Neural progenitor cell (in vitro differentiated cells): ENCODE measurements around the gene MACROD1. TPM values are rescaled to one million over a fixed set of nuclear protein-coding genes. Genes with fewer than 3 reads are reported as not detected.

Experiments
- DNase-seq: peaks from one replicate; pipeline ENCODE4 v3.0.0-alpha.2; 2016; ENCODE audit warnings: low spot score
- H2AFZ ChIP-seq: fragments of 200-600 bp; sonication (generic); replicated peaks from 2 replicates; pipeline ENCODE4 v1.6.1; 2016; ENCODE audit warnings: antibody characterized with exemption
- H3F3A ChIP-seq: fragments of 200-600 bp; sonication (generic); 2 replicates; pipeline ENCODE4 v1.6.1; 2016; ENCODE audit warnings: antibody characterized with exemption, low read depth
- H3K27ac ChIP-seq: fragments of 200-600 bp; sonication (generic); 2 replicates; pipeline ENCODE4 v1.5.1; 2016; ENCODE audit warnings: mild to moderate bottlenecking
- H3K27me3 ChIP-seq: fragments of 200-600 bp; sonication (generic); 2 replicates; pipeline ENCODE4 v1.6.1; 2016; ENCODE audit warnings: mild to moderate bottlenecking, moderate library complexity
- H3K36me3 ChIP-seq: fragments of 200-600 bp; sonication (generic); 2 replicates; pipeline ENCODE4 v1.5.1; 2016
- H3K4me1 ChIP-seq: fragments of 200-600 bp; sonication (generic); 2 replicates; pipeline ENCODE4 v1.6.1; 2016; ENCODE audit warnings: mixed run types
- H3K4me2 ChIP-seq: fragments of 200-600 bp; sonication (generic); 2 replicates; pipeline ENCODE4 v1.6.1; 2016
- H3K4me3 ChIP-seq: fragments of 200-600 bp; sonication (generic); 2 replicates; pipeline ENCODE4 v1.5.1; 2016
- H3K79me2 ChIP-seq: fragments of 200-600 bp; sonication (generic); 2 replicates; pipeline ENCODE4 v1.6.1; 2016; ENCODE audit warnings: low read depth
- H3K9ac ChIP-seq: fragments of 200-600 bp; sonication (generic); 2 replicates; pipeline ENCODE4 v1.6.1; 2016
- H3K9me3 ChIP-seq: fragments of 200-600 bp; sonication (generic); 2 replicates; pipeline ENCODE4 v1.5.1; 2016; ENCODE audit warnings: low read depth
- H4K20me1 ChIP-seq: fragments of 200-600 bp; sonication (generic); 2 replicates; pipeline ENCODE4 v1.6.1; 2016; ENCODE audit warnings: low read depth
- H3K27ac Mint-ChIP-seq: 3 replicates; pipeline ENCODE4 v1.8.0; 2021; ENCODE audit warnings: mixed read lengths
- H3K27me3 Mint-ChIP-seq: 2 replicates; pipeline ENCODE4 v1.8.0; 2022; ENCODE audit warnings: low read depth, mild to moderate bottlenecking, inconsistent platforms, moderate library complexity, mixed read lengths; ENCODE audit not compliant: insufficient read depth
- H3K36me3 Mint-ChIP-seq: 3 replicates; pipeline ENCODE4 v1.8.0; 2021; ENCODE audit warnings: mixed read lengths
- H3K4me1 Mint-ChIP-seq: 3 replicates; pipeline ENCODE4 v1.8.0; 2021; ENCODE audit warnings: mixed read lengths
- H3K4me3 Mint-ChIP-seq: 3 replicates; pipeline ENCODE4 v1.8.0; 2021; ENCODE audit warnings: mild to moderate bottlenecking, moderate library complexity, mixed read lengths
- H3K9me3 Mint-ChIP-seq: 3 replicates; pipeline ENCODE4 v1.8.0; 2020; ENCODE audit warnings: mixed read lengths
- EZH2 ChIP-seq: fragments of 200-600 bp; sonication (generic); IDR thresholded peaks from 2 replicates; pipeline ENCODE4 v1.6.1; 2017; ENCODE audit warnings: antibody characterized with exemption, mild to moderate bottlenecking, moderate library complexity
- EZH2phosphoT487 ChIP-seq: fragments of 200-600 bp; sonication (generic); IDR thresholded peaks from 2 replicates; pipeline ENCODE4 v1.6.1; 2017; ENCODE audit warnings: antibody characterized with exemption
- total RNA-seq: library from RNA; depleted of rRNA; stranded (reverse); fragments of >200 nt; gene quantifications from 2 replicates; pipeline ENCODE4 v1.2.3, GENCODE V29; 2015; ENCODE audit warnings: low replicate concordance
- TF ChIP-seq, protein P1 (sequence below): fragments of 200-600 bp; sonication (generic); IDR thresholded peaks from 2 replicates; pipeline ENCODE4 v1.5.1; 2017; ENCODE audit warnings: antibody characterized with exemption, mild to moderate bottlenecking

Gene MACROD1
- total RNA-seq, 1 donor from 2014 or later: 11.9 TPM

DNA sequence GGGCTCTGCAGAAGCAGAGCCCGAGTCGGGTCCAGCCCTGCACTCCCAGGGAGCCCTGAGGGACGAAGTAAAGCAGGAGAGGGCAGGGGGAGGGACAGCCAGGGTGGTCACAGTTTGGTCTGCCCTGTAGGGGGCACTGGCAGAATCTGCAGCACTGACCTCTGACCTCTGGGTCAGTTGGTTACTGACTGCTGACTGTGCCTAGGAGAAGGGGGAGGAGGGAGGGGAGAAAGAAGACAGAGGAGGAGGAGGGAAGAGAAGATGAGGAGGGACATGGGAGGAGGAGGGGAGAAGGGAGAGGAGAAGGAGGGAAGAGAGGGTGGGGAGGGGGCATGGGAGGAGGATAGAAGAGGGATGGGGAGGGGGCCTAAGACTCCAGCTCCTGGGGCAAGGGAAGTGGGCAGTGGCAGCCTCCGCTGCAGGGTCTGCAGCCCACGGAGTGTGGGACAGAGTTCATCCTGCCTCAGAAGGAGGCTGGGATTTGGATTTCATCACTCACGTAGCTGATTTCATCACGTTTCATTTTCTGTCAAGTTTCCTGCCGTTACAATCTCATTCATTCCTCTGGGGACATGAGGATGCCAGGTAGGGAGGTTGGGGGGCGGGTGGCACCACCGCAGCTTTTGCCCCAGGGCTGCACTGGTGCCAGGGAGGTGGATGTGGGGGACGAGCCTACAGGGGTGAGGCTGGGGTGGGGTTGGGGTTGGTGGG is 75.0 kb downstream of the MACROD1 start:
- peaks cover 66% of the 10 kb centered on the region for H3K4me1 ChIP-seq
- H3K79me2 ChIP-seq: no peaks in the 10 kb centered on the region
- no peaks in the 10 kb centered on the region for H3K36me3 ChIP-seq
- Mint-ChIP-seq H3K27ac (peak overlapping the region; percentile 60), H3K4me1 (peaks cover 77% of the 10 kb centered on the region), H3K36me3 (no peaks in the 10 kb centered on the region), H3K4me3 (no peak overlapping the region), H3K9me3 (peaks cover 2% of the 10 kb centered on the region), H3K27me3 (peaks cover 26% of the 10 kb centered on the region)
- H3K4me2 ChIP-seq: peak overlapping the region; percentile 38
- H3K9me3 ChIP-seq: no peaks in the 10 kb centered on the region
- H4K20me1 ChIP-seq: peaks cover 40% of the 10 kb centered on the region
- H3K9ac ChIP-seq: no peak overlapping the region
- peaks cover 38% of the 10 kb centered on the region for H3F3A ChIP-seq
- H3K4me3 ChIP-seq: no peak overlapping the region
- TF ChIP-seq, protein P1, sequence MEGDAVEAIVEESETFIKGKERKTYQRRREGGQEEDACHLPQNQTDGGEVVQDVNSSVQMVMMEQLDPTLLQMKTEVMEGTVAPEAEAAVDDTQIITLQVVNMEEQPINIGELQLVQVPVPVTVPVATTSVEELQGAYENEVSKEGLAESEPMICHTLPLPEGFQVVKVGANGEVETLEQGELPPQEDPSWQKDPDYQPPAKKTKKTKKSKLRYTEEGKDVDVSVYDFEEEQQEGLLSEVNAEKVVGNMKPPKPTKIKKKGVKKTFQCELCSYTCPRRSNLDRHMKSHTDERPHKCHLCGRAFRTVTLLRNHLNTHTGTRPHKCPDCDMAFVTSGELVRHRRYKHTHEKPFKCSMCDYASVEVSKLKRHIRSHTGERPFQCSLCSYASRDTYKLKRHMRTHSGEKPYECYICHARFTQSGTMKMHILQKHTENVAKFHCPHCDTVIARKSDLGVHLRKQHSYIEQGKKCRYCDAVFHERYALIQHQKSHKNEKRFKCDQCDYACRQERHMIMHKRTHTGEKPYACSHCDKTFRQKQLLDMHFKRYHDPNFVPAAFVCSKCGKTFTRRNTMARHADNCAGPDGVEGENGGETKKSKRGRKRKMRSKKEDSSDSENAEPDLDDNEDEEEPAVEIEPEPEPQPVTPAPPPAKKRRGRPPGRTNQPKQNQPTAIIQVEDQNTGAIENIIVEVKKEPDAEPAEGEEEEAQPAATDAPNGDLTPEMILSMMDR: peak; percentile 51
- TF ChIP-seq EZH2: no peak
- peak; percentile 64 for DNase-seq
- H2AFZ ChIP-seq: no peak overlapping the region
- H3K27me3 ChIP-seq: no peaks in the 10 kb centered on the region
- no peak overlapping the region for H3K27ac ChIP-seq

DNA sequence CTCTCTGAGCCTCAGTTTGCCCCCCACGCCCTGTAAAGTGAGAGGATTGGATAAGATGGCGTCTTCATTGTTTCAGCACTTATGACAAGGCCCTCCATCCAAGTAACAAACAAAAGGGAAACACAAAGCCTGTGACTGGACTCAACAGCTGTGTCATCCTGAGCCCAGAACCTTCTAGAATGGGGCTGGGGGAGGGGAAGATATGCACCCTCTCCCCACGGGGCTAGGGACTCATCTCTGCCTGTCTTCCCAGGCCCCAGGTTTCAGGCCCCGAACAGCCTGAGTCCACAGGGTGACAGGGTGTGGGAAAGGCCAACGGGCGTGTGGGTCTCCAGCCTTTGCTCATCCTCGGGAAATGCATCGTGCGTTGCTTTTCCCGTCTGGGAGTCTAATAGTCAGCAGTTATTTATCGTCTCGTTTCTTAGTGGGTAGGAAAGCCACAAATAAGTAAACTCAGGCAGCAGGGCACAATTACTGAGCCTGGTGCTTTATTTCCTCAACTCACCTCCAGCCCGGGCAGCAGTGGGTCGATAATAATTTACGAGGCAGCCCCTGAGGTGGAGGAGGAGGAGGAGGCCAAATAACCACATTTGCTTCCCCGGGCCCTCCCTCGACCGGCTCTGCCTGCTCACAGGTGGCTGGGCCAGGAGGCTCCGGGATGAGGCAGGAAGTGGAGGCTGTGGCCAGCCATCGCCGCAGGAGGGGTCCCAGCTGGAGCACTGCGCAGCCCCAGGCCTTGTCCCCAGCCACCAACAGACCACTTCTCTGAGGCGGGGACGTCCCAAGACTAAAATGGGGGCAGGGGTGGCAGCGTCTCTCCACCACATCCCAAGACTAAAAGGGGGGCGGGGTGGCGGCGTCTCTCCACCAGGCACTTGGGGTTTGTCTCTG is 75.8 kb downstream of the MACROD1 start:
- TF ChIP-seq EZH2phosphoT487 (no peak), EZH2 (no peak)
- TF ChIP-seq, protein P1: no peak
- Histone ChIP-seq H3K79me2 (no peaks in the 10 kb centered on the region), H4K20me1 (peaks cover 34% of the 10 kb centered on the region), H3K27me3 (no peaks in the 10 kb centered on the region), H3K36me3 (no peaks in the 10 kb centered on the region), H3K4me2 (peak overlapping the region; percentile 38), H3K9ac (no peak overlapping the region), H2AFZ (no peak overlapping the region), H3K27ac (no peak overlapping the region), H3K4me1 (peaks cover 58% of the 10 kb centered on the region), H3K9me3 (no peaks in the 10 kb centered on the region), H3K4me3 (no peak overlapping the region), H3F3A (peaks cover 30% of the 10 kb centered on the region)
- Mint-ChIP-seq H3K4me3 (no peak overlapping the region), H3K36me3 (no peaks in the 10 kb centered on the region), H3K27ac (peak overlapping the region; percentile 50), H3K27me3 (peaks cover 24% of the 10 kb centered on the region), H3K4me1 (peaks cover 73% of the 10 kb centered on the region), H3K9me3 (no peaks in the 10 kb centered on the region)
- DNase-seq: no peak

DNA sequence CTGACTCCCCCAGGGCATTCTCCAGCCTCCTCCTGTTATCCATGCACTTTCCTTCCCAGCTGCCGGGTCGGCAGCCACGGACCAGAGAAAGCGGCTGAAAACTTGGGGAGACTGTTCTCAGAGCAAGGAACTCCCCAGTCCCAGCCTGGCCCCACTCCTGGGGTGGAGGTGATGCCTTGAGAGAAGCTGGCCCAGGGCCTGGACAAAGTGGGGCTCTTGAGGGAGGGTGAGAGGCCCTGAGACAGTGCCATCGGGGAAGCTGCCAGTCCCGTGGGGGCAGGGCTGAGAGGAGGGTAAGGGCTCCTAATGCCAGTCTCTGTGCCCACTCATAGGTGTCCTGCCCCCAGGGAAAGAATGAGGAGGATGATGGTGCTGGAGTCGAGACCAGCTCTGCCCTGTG is 76.4 kb downstream of the MACROD1 start:
- Histone ChIP-seq H3K9me3 (no peaks in the 10 kb centered on the region), H3K4me3 (no peak overlapping the region), H3K4me2 (no peak overlapping the region), H3K4me1 (peaks cover 51% of the 10 kb centered on the region), H4K20me1 (peaks cover 27% of the 10 kb centered on the region), H3K27ac (no peak overlapping the region), H3F3A (peaks cover 24% of the 10 kb centered on the region), H2AFZ (no peak overlapping the region), H3K36me3 (no peaks in the 10 kb centered on the region), H3K79me2 (no peaks in the 10 kb centered on the region), H3K27me3 (no peaks in the 10 kb centered on the region), H3K9ac (no peak overlapping the region)
- Mint-ChIP-seq H3K36me3 (no peaks in the 10 kb centered on the region), H3K9me3 (no peaks in the 10 kb centered on the region), H3K4me1 (peaks cover 66% of the 10 kb centered on the region), H3K27ac (peak overlapping the region; percentile 50), H3K4me3 (no peak overlapping the region), H3K27me3 (peaks cover 24% of the 10 kb centered on the region)
- no peak for DNase-seq
- no peak for TF ChIP-seq EZH2

DNA sequence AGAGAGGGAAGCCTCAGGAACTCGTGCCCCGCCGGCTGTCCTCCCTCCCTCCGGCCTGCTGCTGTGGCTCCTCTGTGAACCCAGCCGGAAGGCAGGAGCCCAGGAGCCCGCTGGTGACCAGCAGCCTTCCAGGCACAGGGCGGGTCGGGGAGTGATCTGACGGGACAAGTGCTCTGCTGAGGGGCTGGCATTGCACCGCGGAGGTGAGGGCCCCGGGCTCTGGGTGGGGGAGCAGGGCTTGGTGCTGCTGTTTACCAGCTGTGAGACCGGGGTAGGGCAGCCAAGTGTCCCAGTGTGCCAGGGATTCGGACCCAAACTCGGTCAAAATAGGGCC is 76.9 kb downstream of the MACROD1 start:
- Mint-ChIP-seq H3K27ac (no peak overlapping the region), H3K9me3 (no peaks in the 10 kb centered on the region), H3K36me3 (no peaks in the 10 kb centered on the region), H3K4me3 (no peak overlapping the region), H3K27me3 (peaks cover 21% of the 10 kb centered on the region), H3K4me1 (peaks cover 61% of the 10 kb centered on the region)
- Histone ChIP-seq H3K9ac (no peak overlapping the region), H4K20me1 (peaks cover 25% of the 10 kb centered on the region), H3K4me3 (no peak overlapping the region), H3K27me3 (no peaks in the 10 kb centered on the region), H3K4me1 (peaks cover 47% of the 10 kb centered on the region), H3F3A (peaks cover 19% of the 10 kb centered on the region), H3K36me3 (no peaks in the 10 kb centered on the region), H3K79me2 (no peaks in the 10 kb centered on the region), H3K4me2 (no peak overlapping the region), H2AFZ (no peak overlapping the region), H3K9me3 (no peaks in the 10 kb centered on the region), H3K27ac (no peak overlapping the region)
- DNase-seq: no peak
- no peak for TF ChIP-seq EZH2
- TF ChIP-seq EZH2phosphoT487: no peak
- TF ChIP-seq, protein P1: no peak
